K562 (cell line): ENCODE data around the gene CSNK1A1L. TPM values are rescaled to one million over a fixed set of nuclear protein-coding genes. Genes with fewer than 3 reads are reported as not detected.

Source experiments
- ATAC-seq: fragments of 200-7000 bp; cut with Tn5 transposase; 3 replicates; pipeline ENCODE4 v1.9.1; 2020; ENCODE audit warnings: moderate library complexity
- BruUV-seq: library from RNA; stranded (reverse); fragments of 400-500 nt; replicated peaks from 2 replicates; lab custom pipeline; 2021; lab: Mats Ljungman, UMichigan
- CTCF ChIA-PET: fragments of 300-600 bp; formaldehyde crosslinking; extraction: SDS; loops from one replicate; lab custom pipeline; 2021; ENCODE audit warnings: low intra/inter-chr PET ratio; lab: Yijun Ruan, JAX
- POLR2A ChIA-PET: fragments of 300-600, 350-650 bp; sonication (Branson Sonifier 250); formaldehyde crosslinking; extraction: SDS; loops from one replicate; lab custom pipeline; 2021; ENCODE audit warnings: antibody characterized with exemption, inconsistent platforms; lab: Yijun Ruan, JAX
- DNase-seq, 4 experiments: peaks; one replicate each; pipeline versions ENCODE4 v3.0.0 to v3.0.0-alpha.2; 2011 to 2018; ENCODE audit warnings: low spot score in 3 of 4, mixed read lengths in 3 of 4; ENCODE audit errors: extremely low read depth in 1 of 4
- FAIRE-seq: peaks from 2 replicates; lab custom pipeline; 2011; peaks lifted over from hg19 to GRCh38; lab: Jason Lieb, UNC
- H2AFZ ChIP-seq: 2 replicates; pipeline ENCODE4 v1.6.0; 2011; ENCODE audit warnings: low read depth, low read length, control low read depth, inconsistent platforms
- H3K27ac ChIP-seq: fragments of 200-600 bp; 3 replicates; pipeline ENCODE4 v1.8.0; 2011; ENCODE audit warnings: low read depth, mild to moderate bottlenecking, control low read depth, inconsistent platforms, low read length, moderate library complexity, mixed read lengths; ENCODE audit errors: extremely low read depth
- H3K27me3 ChIP-seq, 2 experiments: fragments of 300-600 bp in 1 of 2; 2 replicates in 1 of 2; 3 replicates in 1 of 2; pipeline versions ENCODE4 v1.6.0 to v1.8.0; 2011; ENCODE audit warnings: inconsistent platforms in 2 of 2, low read length in 2 of 2, mild to moderate bottlenecking in 1 of 2, mixed read lengths in 1 of 2, moderate library complexity in 1 of 2; ENCODE audit not compliant: control insufficient read depth in 2 of 2, insufficient read depth in 2 of 2
- H3K36me3 ChIP-seq: fragments of 300-600 bp; 3 replicates; pipeline ENCODE4 v1.8.0; 2011; ENCODE audit warnings: mild to moderate bottlenecking, low read length, inconsistent platforms; ENCODE audit not compliant: control insufficient read depth, insufficient read depth
- H3K4me1 ChIP-seq, 2 experiments: fragments of 200-600 bp in 1 of 2; replicated peaks in 1 of 2; 2 replicates in 1 of 2; 3 replicates in 1 of 2; pipeline versions ENCODE4 v1.5.1 to v1.8.0; 2011; ENCODE audit warnings: inconsistent platforms in 2 of 2, low read length in 2 of 2, mild to moderate bottlenecking in 1 of 2, mixed read lengths in 1 of 2, moderate library complexity in 1 of 2; ENCODE audit not compliant: control insufficient read depth in 2 of 2, insufficient read depth in 2 of 2
- H3K4me2 ChIP-seq: 2 replicates; pipeline ENCODE4 v1.6.1; 2011; ENCODE audit warnings: low read length, control low read depth, inconsistent platforms, mixed read lengths; ENCODE audit not compliant: insufficient read depth
- H3K4me3 ChIP-seq: fragments of 200-600 bp; sonication (generic), shearing (Covaris generic); 2 replicates; pipeline ENCODE4 v1.5.1; 2016; ENCODE audit warnings: control low read depth, inconsistent platforms
- H3K79me2 ChIP-seq: fragments of 200-600 bp; 3 replicates; pipeline ENCODE4 v1.8.0; 2011; ENCODE audit warnings: low read length, inconsistent platforms; ENCODE audit not compliant: control insufficient read depth, insufficient read depth
- H3K9ac ChIP-seq, 2 experiments: 2 replicates each; pipeline versions ENCODE4 v1.6.0 to v1.6.1; 2011; ENCODE audit warnings: low read depth in 2 of 2, low read length in 2 of 2, control low read depth in 1 of 2, inconsistent platforms in 1 of 2, mild to moderate bottlenecking in 1 of 2, mixed read lengths in 1 of 2; ENCODE audit not compliant: insufficient read depth in 1 of 2
- H3K9me1 ChIP-seq: one replicate; pipeline ENCODE4 v1.6.0; 2011; ENCODE audit warnings: inconsistent platforms, mild to moderate bottlenecking, low read length, moderate library complexity; ENCODE audit not compliant: control insufficient read depth, insufficient read depth
- H3K9me3 ChIP-seq: replicated peaks from 2 replicates; pipeline ENCODE4 v1.5.1; 2011; ENCODE audit warnings: low read depth, low read length, inconsistent platforms; ENCODE audit not compliant: control insufficient read depth, insufficient read depth
- H4K20me1 ChIP-seq: replicated peaks from 2 replicates; pipeline ENCODE4 v1.6.1; 2011; ENCODE audit warnings: low read length, inconsistent platforms, mixed read lengths; ENCODE audit not compliant: control insufficient read depth, insufficient read depth
- ASH1L ChIP-seq: fragments of 450-650 bp; IDR thresholded peaks from 2 replicates; pipeline ENCODE4 v1.6.1; 2018; ENCODE audit warnings: borderline replicate concordance, mild to moderate bottlenecking, low read depth; ENCODE audit not compliant: partially characterized antibody
- KDM4B ChIP-seq, 2 experiments: fragments of 450-650 bp in 1 of 2; sonication (generic) in 1 of 2; IDR thresholded peaks; 2 replicates each; pipeline ENCODE4 v1.6.1; 2016 to 2017; ENCODE audit warnings: borderline replicate concordance in 2 of 2, antibody characterized with exemption in 1 of 2, low read depth in 1 of 2, mild to moderate bottlenecking in 1 of 2
- NR1H2 ChIP-seq: sonication (generic); formaldehyde crosslinking; IDR thresholded peaks from 2 replicates; pipeline ENCODE4 v1.4.0; 2020; ENCODE audit warnings: mild to moderate bottlenecking, missing genetic modification reagents
- RBM17 ChIP-seq: fragments of 200-400 bp; formaldehyde crosslinking; IDR thresholded peaks from 2 replicates; pipeline ENCODE4 v1.6.1; 2017; ENCODE audit warnings: low read depth, mild to moderate bottlenecking, low read length, borderline replicate concordance
- SPI1 ChIP-seq: IDR thresholded peaks from 2 replicates; pipeline ENCODE4 v1.6.1; 2011; ENCODE audit warnings: low read depth, low read length, control low read depth, borderline replicate concordance
- ZC3H8 ChIP-seq: fragments of 450-650 bp; IDR thresholded peaks from 2 replicates; pipeline ENCODE4 v1.6.1; 2017
- ZNF518B ChIP-seq: fragments of 250-450 bp; sonication (Bioruptor Pico); IDR thresholded peaks from 2 replicates; pipeline ENCODE4 v1.5.0; 2021; ENCODE audit warnings: mild to moderate bottlenecking, moderate library complexity
- ZNF766 ChIP-seq: fragments of 200-800 bp; sonication (Bioruptor generic); conservative IDR thresholded peaks from 2 replicates; pipeline ENCODE4 v1.6.1; 2016; ENCODE audit warnings: missing genetic modification characterization, missing compliant biosample characterization
- WGBS: fragments of 100-300 bp; shearing (Covaris generic); methylation state at CpG from one replicate; pipeline ENCODE4 v1.1.6; 2016; ENCODE audit warnings: low coverage, mixed read lengths; ENCODE audit not compliant: insufficient coverage; ENCODE audit errors: missing lambda C conversion rate; 5-methylcytosine and 5-hydroxymethylcytosine counted together
- in situ Hi-C: fragments of 300-500 bp; cut with MboI; formaldehyde crosslinking; loops from 4 replicates; pipeline ENCODE4 v1.15.0; 2018; ENCODE audit warnings: inconsistent platforms, mixed read lengths
- intact Hi-C: fragments of 100-400 bp; cut with micrococcal nuclease; formaldehyde crosslinking; loops from 2 replicates; pipeline ENCODE4 v1.14.2; 2022
- polyA plus RNA-seq, 8 experiments: library from polyadenylated mRNA; depleted of rRNA in 4 of 8; stranded (reverse) in 5 of 8; unstranded in 3 of 8; fragments of >200 nt; fragmentation: Nextera tagmentation in 2 of 8; fragmentation: Illumina TruSeq in 1 of 8; extraction: Ambion mirVana in 2 of 8; extraction: Trizol in 1 of 8; gene quantifications; 2 replicates each; pipeline versions ENCODE4 v1.2.1 to v1.2.3, GENCODE V29; 2011 to 2014; ENCODE audit warnings: inconsistent platforms in 1 of 8, missing spikeins in 1 of 8
- total RNA-seq, 7 experiments: library from RNA; depleted of rRNA in 6 of 7; stranded (reverse); fragments of >200 nt in 6 of 7; fragmentation: Illumina TruSeq in 2 of 7; extraction: Trizol in 2 of 7; gene quantifications; 2 replicates each; pipeline versions ENCODE4 v1.2.1 to v1.2.3, GENCODE V29; 2011 to 2021; ENCODE audit warnings: low replicate concordance in 1 of 7
- TF ChIP-seq, protein P1 (sequence below): sonication (generic); IDR thresholded peaks from 2 replicates; pipeline ENCODE4 v1.6.1; 2016

Gene CSNK1A1L
- total and polyA plus RNA-seq, 9 of the 15 experiments (the other 6 are each of a cell fraction or from before 2014, with no cell fraction given), result not detected

DNA sequence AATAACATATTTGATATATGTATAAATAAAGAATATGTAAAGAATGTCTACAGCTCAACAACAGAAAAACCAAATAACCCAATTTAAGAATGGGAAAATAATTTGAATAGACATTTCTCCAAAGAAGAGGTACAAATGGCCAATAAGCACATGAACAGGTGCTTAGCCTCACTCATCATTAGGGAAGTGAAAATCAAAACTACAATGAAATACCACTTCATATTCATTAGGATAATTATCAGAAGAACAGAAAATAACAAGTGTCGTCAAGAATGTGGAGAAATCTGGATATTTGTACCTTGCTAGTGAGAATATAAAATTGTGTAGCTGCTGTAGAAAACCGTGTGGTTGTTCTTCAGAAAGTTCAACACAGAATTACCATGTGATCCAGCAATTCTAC is 37.6 kb downstream of the CSNK1A1L start:
- POLR2A ChIA-PET, result no interaction called here
- DNase-seq, result no peak
- TF ChIP-seq SPI1 (no peak), ZNF766 (no peak), ZC3H8 (no peak), RBM17 (no peak), KDM4B (IDR thresholded peaks at IDR 0.05; ENCODE audit: borderline replicate concordance in 2 of 2, low read depth in 1 of 2) (no peak), NR1H2 (CRISPR knock-in tag) (no peak), ASH1L (no peak), ZNF518B (CRISPR knock-in tag) (no peak)
- TF ChIP-seq, protein P1, sequence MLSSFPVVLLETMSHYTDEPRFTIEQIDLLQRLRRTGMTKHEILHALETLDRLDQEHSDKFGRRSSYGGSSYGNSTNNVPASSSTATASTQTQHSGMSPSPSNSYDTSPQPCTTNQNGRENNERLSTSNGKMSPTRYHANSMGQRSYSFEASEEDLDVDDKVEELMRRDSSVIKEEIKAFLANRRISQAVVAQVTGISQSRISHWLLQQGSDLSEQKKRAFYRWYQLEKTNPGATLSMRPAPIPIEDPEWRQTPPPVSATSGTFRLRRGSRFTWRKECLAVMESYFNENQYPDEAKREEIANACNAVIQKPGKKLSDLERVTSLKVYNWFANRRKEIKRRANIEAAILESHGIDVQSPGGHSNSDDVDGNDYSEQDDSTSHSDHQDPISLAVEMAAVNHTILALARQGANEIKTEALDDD, result no peak

More for the DNA sequence above, 37.6 kb downstream of the CSNK1A1L start:
- H3K27me3 ChIP-seq, result peaks cover 0 to 19% of the 10 kb centered on the region in 2 experiments; a peak in 2 of 5 replicates
- no peak overlapping the region for H2AFZ ChIP-seq
- BruUV-seq, result no TSS peak
- peaks cover 0 to 9% of the 10 kb centered on the region in 2 experiments; a peak in 2 of 5 replicates for H3K4me1 ChIP-seq
- no peaks in the 10 kb centered on the region for H3K9me3 ChIP-seq
- in situ Hi-C loops (no loop called here), intact Hi-C loops (loop anchor here (2.0 to 5.0 kb wide), 2 partner anchors 209 to 646 kb away; no protein-coding TSS in a partner anchor)
- H3K27ac ChIP-seq, result no peak overlapping the region
- no peak overlapping the region for H3K4me3 ChIP-seq
- ATAC-seq (no peak), FAIRE-seq (no peak)
- CTCF ChIA-PET, result no interaction called here
- no peak overlapping the region for H3K4me2 ChIP-seq
- H3K9ac ChIP-seq, result no peak overlapping the region
- WGBS, result 5% methylated on average over 2 of the region's 2 CpGs
- H3K79me2 ChIP-seq, result no peaks in the 10 kb centered on the region
- H4K20me1 ChIP-seq, result no peaks in the 10 kb centered on the region
- H3K9me1 ChIP-seq, result no peaks in the 10 kb centered on the region
- no peaks in the 10 kb centered on the region for H3K36me3 ChIP-seq
